Left ventricle myocardium inferior (tissue), 1 donor: ENCODE measurements around the gene KCNH8. TPM values are rescaled to one million over a fixed set of nuclear protein-coding genes. Genes with fewer than 3 reads are reported as not detected.

ENCODE experiments used
- DNase-seq: peaks from one replicate; pipeline ENCODE4 v3.0.0-alpha.2; 2020
- H3K27ac ChIP-seq: fragments of 200-600 bp; replicated peaks from 2 replicates; pipeline ENCODE4 v1.8.0; 2021
- H3K27me3 ChIP-seq: fragments of 200-600 bp; 2 replicates; pipeline ENCODE4 v1.8.0; 2021; ENCODE audit warnings: low read depth
- H3K36me3 ChIP-seq: fragments of 200-600 bp; 2 replicates; pipeline ENCODE4 v1.8.0; 2021
- H3K4me1 ChIP-seq: fragments of 200-600 bp; 2 replicates; pipeline ENCODE4 v1.8.0; 2021
- H3K4me3 ChIP-seq: fragments of 200-600 bp; 2 replicates; pipeline ENCODE4 v1.8.0; 2021; ENCODE audit warnings: mild to moderate bottlenecking, moderate library complexity
- H3K9me3 ChIP-seq: fragments of 200-600 bp; replicated peaks from 2 replicates; pipeline ENCODE4 v1.8.0; 2021
- CTCF ChIP-seq: fragments of 200-600 bp; IDR thresholded peaks from 2 replicates; pipeline ENCODE4 v1.8.0; 2021; ENCODE audit warnings: antibody characterized with exemption, mild to moderate bottlenecking, borderline replicate concordance
- intact Hi-C: fragments of 100-400 bp; cut with micrococcal nuclease; formaldehyde crosslinking; loops from one replicate; pipeline ENCODE4 v1.11.0; 2022
- total RNA-seq: library from RNA; stranded (reverse); fragmentation: NEBNext Ultra II Directional; extraction: Animal tissue kit (Norgen Biotek cat#: 25700); gene quantifications from one replicate; pipeline ENCODE4 v1.2.1, GENCODE V29; 2021
- donor health status: DM: no; HTN: yes; CAD: no; lungs with severe emphysema.

KCNH8 gene
- total RNA-seq, 1 donor from 2014 or later: 0.05 TPM

GRCh38 chr3:19456738-19457137 lies 308.4 kb downstream of the KCNH8 start:
- intact Hi-C loops: no loop called here
- DNase-seq: no peak
- Histone ChIP-seq H3K36me3 (no peaks in the 10 kb centered on the region), H3K27ac (no peak overlapping the region), H3K4me1 (peaks cover 5% of the 10 kb centered on the region), H3K4me3 (no peak overlapping the region), H3K27me3 (no peaks in the 10 kb centered on the region), H3K9me3 (no peaks in the 10 kb centered on the region)
- no peak for TF ChIP-seq CTCF

GRCh38 chr3:19457449-19457848 lies 309.1 kb downstream of the KCNH8 start:
- no peak for DNase-seq
- Histone ChIP-seq H3K4me3 (no peak overlapping the region), H3K9me3 (peaks cover 6% of the 10 kb centered on the region), H3K36me3 (no peaks in the 10 kb centered on the region), H3K27me3 (no peaks in the 10 kb centered on the region), H3K4me1 (peaks cover 5% of the 10 kb centered on the region), H3K27ac (no peak overlapping the region)
- intact Hi-C loops: no loop called here
- TF ChIP-seq CTCF: no peak

GRCh38 chr3:19467761-19468160 lies 319.5 kb downstream of the KCNH8 start:
- H3K4me3 ChIP-seq: no peak overlapping the region
- no peaks in the 10 kb centered on the region for H3K36me3 ChIP-seq
- TF ChIP-seq CTCF: no peak
- peaks cover 4% of the 10 kb centered on the region for H3K9me3 ChIP-seq
- no peak for DNase-seq
- no peaks in the 10 kb centered on the region for H3K4me1 ChIP-seq
- H3K27ac ChIP-seq: no peak overlapping the region
- no peaks in the 10 kb centered on the region for H3K27me3 ChIP-seq
- intact Hi-C loops: no loop called here

- Histone ChIP-seq H3K27ac (no peak overlapping the region), H3K4me1 (no peaks in the 10 kb centered on the region), H3K36me3 (no peaks in the 10 kb centered on the region), H3K9me3 (no peaks in the 10 kb centered on the region), H3K27me3 (no peaks in the 10 kb centered on the region), H3K4me3 (no peak overlapping the region)
- no peak for TF ChIP-seq CTCF
- intact Hi-C loops: no loop called here
- no peak for DNase-seq
Measured at GRCh38 chr3:19471138-19471537, 322.8 kb downstream of the KCNH8 start.

GRCh38 chr3:19473971-19474580 lies 325.8 kb downstream of the KCNH8 start:
- Histone ChIP-seq H3K9me3 (no peaks in the 10 kb centered on the region), H3K4me1 (no peaks in the 10 kb centered on the region), H3K4me3 (no peak overlapping the region), H3K27me3 (no peaks in the 10 kb centered on the region), H3K27ac (no peak overlapping the region), H3K36me3 (no peaks in the 10 kb centered on the region)
- no peak for DNase-seq
- intact Hi-C loops: no loop called here
- TF ChIP-seq CTCF: no peak

- no peaks in the 10 kb centered on the region for H3K4me1 ChIP-seq
- no peak overlapping the region for H3K4me3 ChIP-seq
- H3K27ac ChIP-seq: no peak overlapping the region
- intact Hi-C loops: no loop called here
- H3K27me3 ChIP-seq: no peaks in the 10 kb centered on the region
- H3K9me3 ChIP-seq: no peaks in the 10 kb centered on the region
- no peaks in the 10 kb centered on the region for H3K36me3 ChIP-seq
- TF ChIP-seq CTCF: no peak
- DNase-seq: no peak
Measured at GRCh38 chr3:19476281-19476680, 328.0 kb downstream of the KCNH8 start.
